Esophagus squamous epithelium (tissue), 5 donors: ENCODE results near the gene MAIP1. TPM values are rescaled to one million over a fixed set of nuclear protein-coding genes. Genes with fewer than 3 reads are reported as not detected.

Source experiments
- DNase-seq: peaks from one replicate; lab custom pipeline; 2025; lab: John Stamatoyannopoulos, UW
- H3K27ac ChIP-seq, 4 donors: fragments of 200-600 bp; sonication (generic); one replicate each; pipeline ENCODE4 v1.5.1; 2016 to 2019; ENCODE audit warnings: mild to moderate bottlenecking in 1 of 4
- H3K27me3 ChIP-seq, 4 donors: fragments of 200-600 bp; sonication (generic); 1 replicate in 3 of 4; 2 replicates in 1 of 4; pipeline versions ENCODE4 v1.5.1 to v1.6.0; 2017 to 2021; ENCODE audit warnings: antibody characterized with exemption in 1 of 4
- H3K36me3 ChIP-seq, 3 donors: fragments of 200-600 bp; sonication (generic); one replicate each; pipeline ENCODE4 v1.5.1; 2016 to 2019
- H3K4me1 ChIP-seq, 3 donors: fragments of 200-600 bp; sonication (generic); one replicate each; pipeline ENCODE4 v1.5.1; 2017 to 2019
- H3K4me3 ChIP-seq, 4 donors: fragments of 200-600 bp; sonication (generic); 1 replicate in 3 of 4; 2 replicates in 1 of 4; pipeline ENCODE4 v1.5.1; 2016 to 2019; ENCODE audit warnings: mild to moderate bottlenecking in 2 of 4, moderate library complexity in 1 of 4
- H3K9me3 ChIP-seq, 3 donors: fragments of 200-600 bp; sonication (generic); one replicate each; pipeline ENCODE4 v1.5.1; 2016 to 2019
- POLR2A ChIP-seq, 4 donors: fragments of 450-650 bp; IDR thresholded peaks; one replicate each; pipeline ENCODE4 v1.6.1; 2017; ENCODE audit warnings: antibody characterized with exemption in 4 of 4, mild to moderate bottlenecking in 4 of 4, moderate library complexity in 3 of 4
- WGBS, 2 donors: methylation state at CpG; one replicate each; pipeline ENCODE4 v1.1.5; 2018; 5-methylcytosine and 5-hydroxymethylcytosine counted together
- intact Hi-C: fragments of 100-400 bp; cut with DNase I; formaldehyde crosslinking; loops from one replicate; pipeline ENCODE4 v1.15.0; 2022
- total RNA-seq, 4 donors: library from RNA; depleted of rRNA; stranded (reverse); fragments of >200 nt; gene quantifications; one replicate each; pipeline ENCODE4 v1.1.0, GENCODE V29; 2016
- TF ChIP-seq, protein P1 (sequence below), 6 experiments: fragments of 450-650 bp in 4 of 6; fragments of 200-600 bp in 2 of 6; sonication (generic) in 2 of 6; IDR thresholded peaks; one replicate each; pipeline ENCODE4 v1.5.1; 2016 to 2019; ENCODE audit warnings: antibody characterized with exemption in 6 of 6, mild to moderate bottlenecking in 4 of 6, moderate library complexity in 4 of 6
- donor health status: DM: yes; HTN: yes; CAD: no.

Gene MAIP1
- total RNA-seq, 4 donors from 2014 or later: 10.4 to 27.4 (median 22.0) TPM

GRCh38 chr2:199932312-199932855 is 23.0 kb upstream of the MAIP1 start:
- TF ChIP-seq POLR2A (IDR thresholded peaks at IDR 0.05): no peak
- no peaks in the 10 kb centered on the region for H3K9me3 ChIP-seq
- intact Hi-C loops: no loop called here

DNA sequence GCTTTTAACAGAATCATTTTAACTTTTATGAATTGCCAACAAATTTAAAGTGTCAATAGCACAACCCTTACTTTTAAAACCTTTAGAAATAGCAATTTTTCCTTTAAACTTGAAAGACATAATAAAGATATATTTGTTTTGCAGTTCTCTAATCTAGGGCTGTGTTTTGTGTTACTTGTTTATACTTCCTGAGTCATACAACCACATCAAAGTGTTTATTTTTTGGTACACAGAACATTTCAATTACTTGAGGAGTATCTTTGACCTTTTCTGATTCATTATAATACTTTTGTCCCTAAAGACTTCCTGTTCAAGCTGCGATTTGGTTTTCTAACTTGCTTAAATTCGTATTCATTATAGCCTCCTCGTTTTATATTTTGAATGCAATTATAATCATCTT is 21.9 kb upstream of the MAIP1 start:
- Histone ChIP-seq H3K9me3 (no peaks in the 10 kb centered on the region), H3K4me3 (no peak overlapping the region), H3K36me3 (peaks cover 0 to 73% (median 8%) of the 10 kb centered on the region in 3 donors), H3K4me1 (no peaks in the 10 kb centered on the region), H3K27ac (no peak overlapping the region), H3K27me3 (no peaks in the 10 kb centered on the region)
- no peak for TF ChIP-seq POLR2A (IDR thresholded peaks at IDR 0.05)
- TF ChIP-seq, protein P1, sequence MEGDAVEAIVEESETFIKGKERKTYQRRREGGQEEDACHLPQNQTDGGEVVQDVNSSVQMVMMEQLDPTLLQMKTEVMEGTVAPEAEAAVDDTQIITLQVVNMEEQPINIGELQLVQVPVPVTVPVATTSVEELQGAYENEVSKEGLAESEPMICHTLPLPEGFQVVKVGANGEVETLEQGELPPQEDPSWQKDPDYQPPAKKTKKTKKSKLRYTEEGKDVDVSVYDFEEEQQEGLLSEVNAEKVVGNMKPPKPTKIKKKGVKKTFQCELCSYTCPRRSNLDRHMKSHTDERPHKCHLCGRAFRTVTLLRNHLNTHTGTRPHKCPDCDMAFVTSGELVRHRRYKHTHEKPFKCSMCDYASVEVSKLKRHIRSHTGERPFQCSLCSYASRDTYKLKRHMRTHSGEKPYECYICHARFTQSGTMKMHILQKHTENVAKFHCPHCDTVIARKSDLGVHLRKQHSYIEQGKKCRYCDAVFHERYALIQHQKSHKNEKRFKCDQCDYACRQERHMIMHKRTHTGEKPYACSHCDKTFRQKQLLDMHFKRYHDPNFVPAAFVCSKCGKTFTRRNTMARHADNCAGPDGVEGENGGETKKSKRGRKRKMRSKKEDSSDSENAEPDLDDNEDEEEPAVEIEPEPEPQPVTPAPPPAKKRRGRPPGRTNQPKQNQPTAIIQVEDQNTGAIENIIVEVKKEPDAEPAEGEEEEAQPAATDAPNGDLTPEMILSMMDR (IDR thresholded peaks at IDR 0.05): no peak
- intact Hi-C loops: no loop called here
- no peak for DNase-seq
- WGBS, 2 donors: 56 to 71% methylated on average over 3 of the region's 3 CpGs

More at GRCh38 chr2:199932312-199932855, 23.0 kb upstream of the MAIP1 start:
- WGBS, 2 donors: 75 to 100% methylated on average over 3 to 4 of the region's 4 CpGs
- Histone ChIP-seq H3K27me3 (no peaks in the 10 kb centered on the region), H3K4me1 (no peaks in the 10 kb centered on the region), H3K27ac (no peak overlapping the region), H3K4me3 (no peak overlapping the region), H3K36me3 (peaks cover 0 to 63% (median 8%) of the 10 kb centered on the region in 3 donors)
- no peak for DNase-seq

- intact Hi-C loops: no loop called here
- peaks cover 0 to 79% (median 8%) of the 10 kb centered on the region in 3 donors for H3K36me3 ChIP-seq
These were observed 18.8 kb upstream of the MAIP1 start for GRCh38 chr2:199936554-199936953.

GRCh38 chr2:199940373-199940772 is 15.0 kb upstream of the MAIP1 start:
- no peaks in the 10 kb centered on the region for H3K9me3 ChIP-seq
- no peaks in the 10 kb centered on the region for H3K27me3 ChIP-seq
- no peaks in the 10 kb centered on the region for H3K4me1 ChIP-seq
- intact Hi-C loops: no loop called here
- DNase-seq: no peak
- WGBS, 2 donors: 87 to 88% methylated on average over 2 of the region's 2 CpGs
- no peak overlapping the region for H3K27ac ChIP-seq
- H3K4me3 ChIP-seq: no peak overlapping the region
- TF ChIP-seq, protein P1 (IDR thresholded peaks at IDR 0.05): peak in 2 of 6 experiments; percentile 15 to 33
- no peak for TF ChIP-seq POLR2A (IDR thresholded peaks at IDR 0.05)
- H3K36me3 ChIP-seq: peaks cover 0 to 83% (median 0%) of the 10 kb centered on the region in 3 donors

More at GRCh38 chr2:199936554-199936953, 18.8 kb upstream of the MAIP1 start:
- DNase-seq: no peak
- no peak overlapping the region for H3K4me3 ChIP-seq
- no peak overlapping the region for H3K27ac ChIP-seq
- H3K27me3 ChIP-seq: no peaks in the 10 kb centered on the region
- TF ChIP-seq, protein P1 (IDR thresholded peaks at IDR 0.05): no peak
- no peak for TF ChIP-seq POLR2A (IDR thresholded peaks at IDR 0.05)
- WGBS, 2 donors: 75 to 80% methylated on average over 2 of the region's 2 CpGs
- no peaks in the 10 kb centered on the region for H3K4me1 ChIP-seq
- no peaks in the 10 kb centered on the region for H3K9me3 ChIP-seq

DNA sequence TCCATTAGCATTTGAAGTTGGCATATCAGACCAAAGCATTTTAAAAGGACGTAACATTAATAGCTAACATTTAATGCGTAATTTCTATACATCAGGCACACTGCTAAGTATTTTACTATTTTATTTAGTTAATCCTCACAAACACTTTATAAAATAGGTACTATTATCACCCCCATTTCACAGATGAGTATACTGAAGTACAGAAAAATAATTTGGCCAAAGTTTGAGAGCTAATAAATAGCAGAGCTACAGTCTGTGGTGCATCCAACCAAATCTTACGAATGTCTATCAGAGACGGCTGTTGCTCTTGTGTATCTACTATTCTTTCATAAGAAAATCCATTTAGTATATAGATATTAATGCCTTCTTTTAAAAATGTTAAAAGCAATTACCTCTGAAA is 12.0 kb upstream of the MAIP1 start:
- DNase-seq: no peak
- intact Hi-C loops: no loop called here
- no peaks in the 10 kb centered on the region for H3K9me3 ChIP-seq
- peaks cover 0 to 84% (median 5%) of the 10 kb centered on the region in 3 donors for H3K36me3 ChIP-seq
- no peak for TF ChIP-seq POLR2A (IDR thresholded peaks at IDR 0.05)
- TF ChIP-seq, protein P1 (IDR thresholded peaks at IDR 0.05): no peak
- no peaks in the 10 kb centered on the region for H3K27me3 ChIP-seq
- H3K4me3 ChIP-seq: no peak overlapping the region
- 92 to 96% methylated on average over 4 of the region's 4 CpGs for WGBS, 2 donors
- no peak overlapping the region for H3K27ac ChIP-seq
- H3K4me1 ChIP-seq: no peaks in the 10 kb centered on the region
